ENCODE measurements around the gene PLEK.
"Not testable (repeated sequence)": the region's sequence is repeated elsewhere in the genome, so short reads cannot be mapped to it uniquely, and the experiment has no call there.

The PLEK gene

DNA sequence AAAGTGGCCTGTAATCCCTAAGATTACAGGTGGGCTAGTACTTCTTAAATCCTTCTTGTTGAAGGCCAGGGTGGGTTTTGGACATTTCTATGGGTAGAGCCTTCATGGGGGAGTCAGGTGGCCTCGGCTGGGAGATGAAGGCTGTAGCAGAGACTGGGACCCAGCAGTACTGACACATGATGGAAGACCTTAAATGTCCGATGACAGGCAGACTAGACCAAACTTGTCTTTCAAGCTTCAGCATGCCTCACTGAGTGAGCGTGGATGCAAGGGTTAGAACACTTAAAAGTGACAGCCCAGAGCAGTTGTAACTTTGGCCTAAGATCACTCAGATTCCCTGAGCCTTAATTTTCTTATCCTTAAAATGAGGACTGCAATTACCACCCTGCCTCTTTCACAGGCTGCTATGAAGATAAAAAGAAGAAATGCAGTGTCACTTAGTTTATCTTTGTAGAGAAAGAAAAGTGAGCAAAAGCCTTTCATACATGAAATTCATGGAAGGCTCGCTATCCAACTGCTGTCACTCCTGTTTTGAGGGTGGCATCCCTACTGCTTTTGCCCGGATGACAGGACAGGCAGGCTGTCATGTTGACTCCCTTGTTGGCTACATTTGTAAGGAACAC is 19.5 kb downstream of the PLEK start:
- no peak for DNase-seq (ENCODE audit: low spot score)

- peak; percentile 51 for DNase-seq (ENCODE audit: low spot score)
These were observed 20.3 kb downstream of the PLEK start for GRCh38 chr2:68385220-68385906.

GRCh38 chr2:68385907-68386287 is 20.8 kb downstream of the PLEK start:
- DNase-seq (ENCODE audit: low spot score), result no peak

- no peak for DNase-seq (ENCODE audit: low spot score)
These were observed 21.3 kb downstream of the PLEK start for GRCh38 chr2:68386365-68386764.

DNA sequence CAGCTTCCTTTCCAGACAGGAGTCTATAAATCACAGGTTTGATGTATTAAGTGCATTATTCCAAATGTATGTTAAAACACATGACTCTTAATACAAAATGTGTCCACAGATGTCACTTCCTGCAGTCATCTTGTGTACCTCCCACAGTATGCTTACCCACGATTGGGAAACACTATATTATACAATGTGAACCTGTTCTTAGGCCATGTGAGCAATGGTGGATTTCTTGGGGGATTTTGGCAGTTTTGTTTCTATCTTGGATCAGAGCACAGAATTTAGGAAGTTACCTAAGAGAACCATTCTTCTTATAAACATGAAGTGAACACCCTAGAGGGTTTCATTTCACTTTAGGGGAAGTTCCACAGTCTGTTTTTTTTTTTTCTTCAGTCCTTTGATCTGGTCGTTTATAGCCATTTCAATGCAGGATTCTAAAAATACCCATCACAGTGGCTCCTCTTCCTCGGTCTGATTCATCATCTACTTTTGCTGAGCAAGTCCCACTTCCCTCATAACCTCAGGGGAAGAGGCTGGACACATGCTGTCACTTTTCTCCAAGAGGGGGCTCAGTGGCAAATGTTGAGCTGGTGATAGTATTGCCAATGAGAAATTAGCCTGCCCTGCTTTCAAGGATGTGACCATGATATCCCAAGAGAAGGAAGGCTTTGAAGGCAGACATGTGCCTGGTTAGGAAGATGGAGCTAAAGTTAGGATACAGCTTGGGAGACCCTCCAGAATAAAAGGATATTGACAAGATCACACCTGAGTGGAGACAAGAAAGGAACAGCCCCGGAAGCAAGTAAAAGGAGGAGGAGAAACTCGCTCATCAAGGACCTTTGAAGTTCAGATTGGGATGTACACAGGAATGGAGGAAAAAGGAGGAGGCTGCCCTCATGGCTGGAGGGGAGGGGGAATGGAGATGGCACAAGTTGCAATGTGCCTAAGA is 22.6 kb downstream of the PLEK start:
- peak; percentile 53 for DNase-seq (ENCODE audit: low spot score)

- no peak for DNase-seq (ENCODE audit: low spot score)
These were observed 23.3 kb downstream of the PLEK start for GRCh38 chr2:68388358-68388757.

GRCh38 chr2:68388772-68389171 is 23.7 kb downstream of the PLEK start:
- no peak for DNase-seq (ENCODE audit: low spot score)

GRCh38 chr2:68390114-68390513 is 25.0 kb downstream of the PLEK start:
- no peak for DNase-seq (ENCODE audit: low spot score)

DNA sequence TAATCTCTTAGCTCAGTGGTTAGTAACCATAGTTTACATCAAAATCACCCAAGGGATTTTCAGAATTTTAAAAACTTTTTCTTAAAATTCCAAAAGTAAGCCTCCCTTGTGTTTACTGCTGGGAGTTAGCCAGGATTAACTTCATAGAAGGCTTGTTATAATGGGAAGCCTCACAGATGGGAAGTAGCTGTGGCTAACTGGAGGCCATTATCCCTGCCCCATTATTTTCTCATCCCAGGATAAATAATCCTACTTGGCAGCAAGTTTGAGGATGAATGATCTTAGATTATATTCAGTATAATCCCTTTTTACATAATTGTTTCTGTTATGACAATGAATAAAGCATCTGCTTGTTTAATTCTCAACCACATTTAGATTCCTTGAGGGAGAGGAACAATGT is 25.5 kb downstream of the PLEK start:
- DNase-seq (ENCODE audit: low spot score), result no peak

GRCh38 chr2:68391099-68391498 is 26.0 kb downstream of the PLEK start:
- DNase-seq (ENCODE audit: low spot score), result no peak

GRCh38 chr2:68391869-68392268 is 26.8 kb downstream of the PLEK start:
- DNase-seq (ENCODE audit: low spot score), result no peak

DNA sequence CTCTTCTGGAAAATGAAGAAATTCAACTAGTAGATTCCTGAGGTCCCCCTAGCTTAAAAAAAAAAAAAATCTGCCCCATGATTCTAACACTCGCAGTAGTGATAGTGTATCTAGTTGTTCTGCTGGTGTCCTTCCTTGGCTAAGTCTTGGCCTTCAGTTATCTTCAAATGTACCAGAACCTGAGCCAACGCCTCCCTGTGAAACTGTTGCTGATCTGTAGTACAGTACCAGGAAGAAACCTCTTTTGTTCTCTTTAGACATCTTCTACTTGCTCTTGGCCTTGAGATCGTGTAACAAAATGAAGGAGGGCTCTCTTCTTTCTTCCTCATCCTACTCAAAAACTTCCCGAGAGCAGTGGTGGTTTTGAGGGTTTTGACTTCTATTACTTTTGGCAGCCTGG is 31.0 kb downstream of the PLEK start:
- DNase-seq (ENCODE audit: low spot score), result no peak

GRCh38 chr2:68397704-68398263 is 32.7 kb downstream of the PLEK start:
- not testable (repeated sequence) for DNase-seq (ENCODE audit: low spot score)

- DNase-seq (ENCODE audit: low spot score), result peak; percentile 46
These were observed 38.1 kb downstream of the PLEK start for GRCh38 chr2:68403199-68403644.

- DNase-seq (ENCODE audit: low spot score), result no peak
These were observed 39.1 kb downstream of the PLEK start for GRCh38 chr2:68404164-68404563.

GRCh38 chr2:68404893-68405799 is 40.1 kb downstream of the PLEK start:
- peak; percentile 36 for DNase-seq (ENCODE audit: low spot score)

GRCh38 chr2:68411397-68412126 is 46.5 kb downstream of the PLEK start:
- no peak for DNase-seq (ENCODE audit: low spot score)

GRCh38 chr2:68412127-68412819 is 47.2 kb downstream of the PLEK start:
- DNase-seq (ENCODE audit: low spot score), result no peak

DNA sequence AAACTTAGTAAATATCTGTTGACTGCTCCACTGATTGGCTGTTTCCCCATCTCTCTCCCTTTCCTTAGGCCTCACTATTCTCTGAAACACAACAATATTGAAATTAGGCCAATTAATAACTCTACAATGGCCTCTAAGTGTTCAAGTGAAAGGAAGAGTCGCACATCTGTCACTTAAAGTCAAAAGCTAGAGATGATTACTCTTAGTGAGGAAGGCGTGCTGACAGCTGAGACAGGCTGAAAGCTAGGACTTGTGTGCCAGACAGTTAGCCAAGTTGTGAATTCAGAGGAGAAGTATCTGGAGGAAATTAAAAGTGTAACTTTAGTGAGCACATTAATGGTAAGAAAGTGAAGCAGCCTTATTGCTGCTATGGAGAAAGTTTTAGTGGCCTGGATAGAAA is 48.4 kb downstream of the PLEK start:
- no peak for DNase-seq (ENCODE audit: low spot score)

DNA sequence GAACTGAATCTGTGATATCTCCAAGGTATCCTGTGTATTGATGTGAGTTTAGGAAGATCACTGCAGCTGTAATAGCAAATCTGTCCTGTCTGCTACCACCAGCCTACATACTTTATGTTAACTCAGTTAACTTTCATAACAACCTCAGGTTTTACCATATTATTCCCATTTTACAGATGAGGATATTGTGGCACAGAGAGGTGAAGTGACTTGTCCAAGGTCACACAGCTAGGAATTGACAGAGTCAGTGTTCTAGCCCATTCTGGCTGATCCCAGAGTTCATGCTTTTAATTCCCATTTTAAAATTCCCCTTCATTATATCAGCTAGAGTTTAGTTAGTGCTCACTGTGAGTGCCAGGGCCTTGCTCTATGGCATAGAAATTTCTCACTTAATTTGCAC is 49.4 kb downstream of the PLEK start:
- no peak for DNase-seq (ENCODE audit: low spot score)
